Fibroblast of lung (primary cell): ENCODE data around the gene IL27RA. TPM values are rescaled to one million over a fixed set of nuclear protein-coding genes. Genes with fewer than 3 reads are reported as not detected.
"Not testable (repeated sequence)": the region's sequence is repeated elsewhere in the genome, so short reads cannot be mapped to it uniquely, and the experiment has no call there.

ENCODE experiments used
- DNase-seq, 2 donors: peaks; one replicate each; pipeline versions ENCODE4 v3.0.0 to v3.0.0-alpha.2; 2010; ENCODE audit warnings: low read depth in 2 of 2
- H2AFZ ChIP-seq: 2 replicates; pipeline ENCODE4 v1.5.1; 2012; ENCODE audit warnings: low read length, control low read depth, inconsistent platforms
- H3K27ac ChIP-seq: 2 replicates; pipeline ENCODE4 v1.5.1; 2011; ENCODE audit warnings: low read length, control low read depth; ENCODE audit not compliant: insufficient read depth
- H3K27me3 ChIP-seq: 2 replicates; pipeline ENCODE4 v1.5.1; 2011; ENCODE audit warnings: mild to moderate bottlenecking, low read length; ENCODE audit not compliant: control insufficient read depth, insufficient read depth
- H3K36me3 ChIP-seq: 2 replicates; pipeline ENCODE4 v1.5.1; 2011; ENCODE audit warnings: low read length; ENCODE audit not compliant: control insufficient read depth, insufficient read depth
- H3K4me1 ChIP-seq: 2 replicates; pipeline ENCODE4 v1.5.1; 2011; ENCODE audit warnings: low read length; ENCODE audit not compliant: control insufficient read depth, insufficient read depth; ENCODE audit errors: extremely low read depth
- H3K4me2 ChIP-seq: 2 replicates; pipeline ENCODE4 v1.5.1; 2011; ENCODE audit warnings: low read length, control low read depth; ENCODE audit not compliant: insufficient read depth; ENCODE audit errors: extremely low read depth
- H3K4me3 ChIP-seq, 4 experiments: fragments of 200-600 bp in 1 of 4; sonication (generic) in 1 of 4; replicated peaks in 1 of 4; 2 replicates each; pipeline ENCODE4 v1.5.1; 2011 to 2016; ENCODE audit warnings: low read length in 4 of 4, low read depth in 3 of 4, mild to moderate bottlenecking in 3 of 4, control low read depth in 2 of 4, inconsistent platforms in 1 of 4, mixed read lengths in 1 of 4; ENCODE audit not compliant: insufficient read depth in 1 of 4; ENCODE audit errors: control extremely low read depth in 1 of 4
- H3K79me2 ChIP-seq: 2 replicates; pipeline ENCODE4 v1.5.1; 2012; ENCODE audit warnings: mild to moderate bottlenecking, low read length, inconsistent platforms; ENCODE audit not compliant: control insufficient read depth, insufficient read depth
- H3K9ac ChIP-seq: 2 replicates; pipeline ENCODE4 v1.5.1; 2011; ENCODE audit warnings: mild to moderate bottlenecking, low read length, control low read depth; ENCODE audit not compliant: insufficient read depth
- H3K9me3 ChIP-seq: 2 replicates; pipeline ENCODE4 v1.5.1; 2012; ENCODE audit warnings: low read depth, low read length; ENCODE audit not compliant: control insufficient read depth, insufficient read depth
- H4K20me1 ChIP-seq: 2 replicates; pipeline ENCODE4 v1.5.1; 2011; ENCODE audit warnings: low read length; ENCODE audit not compliant: control insufficient read depth, insufficient read depth; ENCODE audit errors: extremely low read depth
- EZH2 ChIP-seq: IDR thresholded peaks from 2 replicates; pipeline ENCODE4 v1.5.1; 2012; ENCODE audit warnings: low read length, control low read depth, mild to moderate bottlenecking; ENCODE audit errors: missing control alignments
- polyA plus RNA-seq, 2 donors: library from polyadenylated mRNA; depleted of rRNA in 1 of 2; stranded (reverse) in 1 of 2; unstranded in 1 of 2; fragments of >200 nt; gene quantifications; 2 replicates each; pipeline ENCODE4 v1.2.1, GENCODE V29; 2011 to 2012; ENCODE audit warnings: missing spikeins in 1 of 2
- total RNA-seq: library from RNA; depleted of rRNA; stranded (reverse); fragments of >200 nt; gene quantifications from 2 replicates; pipeline ENCODE4 v1.2.1, GENCODE V29; 2014
- TF ChIP-seq, protein P1 (sequence below), 2 donors: IDR thresholded peaks in 1 of 2; conservative IDR thresholded peaks in 1 of 2; 1 replicate in 1 of 2; 2 replicates in 1 of 2; pipeline ENCODE4 v1.5.1; 2011 to 2012; ENCODE audit warnings: low read length in 2 of 2, control low read depth in 1 of 2, inconsistent platforms in 1 of 2, low read depth in 1 of 2, mild to moderate bottlenecking in 1 of 2

Gene IL27RA
- total and polyA plus RNA-seq, 2 donors (not counting 1 experiment from before 2014, with no cell fraction given): 0.84 to 2.1 TPM

- H3K27ac ChIP-seq: no peak overlapping the region
- no peaks in the 10 kb centered on the region for H3K27me3 ChIP-seq
- no peak overlapping the region for H3K4me3 ChIP-seq
- H2AFZ ChIP-seq: no peak overlapping the region
- H3K9ac ChIP-seq: no peak overlapping the region
- H3K9me3 ChIP-seq: no peaks in the 10 kb centered on the region
- TF ChIP-seq EZH2: no peak
- TF ChIP-seq, protein P1, sequence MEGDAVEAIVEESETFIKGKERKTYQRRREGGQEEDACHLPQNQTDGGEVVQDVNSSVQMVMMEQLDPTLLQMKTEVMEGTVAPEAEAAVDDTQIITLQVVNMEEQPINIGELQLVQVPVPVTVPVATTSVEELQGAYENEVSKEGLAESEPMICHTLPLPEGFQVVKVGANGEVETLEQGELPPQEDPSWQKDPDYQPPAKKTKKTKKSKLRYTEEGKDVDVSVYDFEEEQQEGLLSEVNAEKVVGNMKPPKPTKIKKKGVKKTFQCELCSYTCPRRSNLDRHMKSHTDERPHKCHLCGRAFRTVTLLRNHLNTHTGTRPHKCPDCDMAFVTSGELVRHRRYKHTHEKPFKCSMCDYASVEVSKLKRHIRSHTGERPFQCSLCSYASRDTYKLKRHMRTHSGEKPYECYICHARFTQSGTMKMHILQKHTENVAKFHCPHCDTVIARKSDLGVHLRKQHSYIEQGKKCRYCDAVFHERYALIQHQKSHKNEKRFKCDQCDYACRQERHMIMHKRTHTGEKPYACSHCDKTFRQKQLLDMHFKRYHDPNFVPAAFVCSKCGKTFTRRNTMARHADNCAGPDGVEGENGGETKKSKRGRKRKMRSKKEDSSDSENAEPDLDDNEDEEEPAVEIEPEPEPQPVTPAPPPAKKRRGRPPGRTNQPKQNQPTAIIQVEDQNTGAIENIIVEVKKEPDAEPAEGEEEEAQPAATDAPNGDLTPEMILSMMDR (conservative IDR thresholded peaks at IDR 0.05 in 1 of 2, IDR thresholded peaks at IDR 0.05 in 1 of 2; ENCODE audit: low read depth in 1 of 2, low read length in 2 of 2): peak; percentile 77 to 86
- peak in 1 of 2 donors; percentile 10 for DNase-seq
- no peaks in the 10 kb centered on the region for H3K4me1 ChIP-seq
- no peaks in the 10 kb centered on the region for H3K36me3 ChIP-seq
- H3K79me2 ChIP-seq: no peaks in the 10 kb centered on the region
- no peak overlapping the region for H3K4me2 ChIP-seq
- H4K20me1 ChIP-seq: no peaks in the 10 kb centered on the region
Observed at GRCh38 chr19:14048443-14049153, 17.0 kb downstream of the IL27RA start.

DNA sequence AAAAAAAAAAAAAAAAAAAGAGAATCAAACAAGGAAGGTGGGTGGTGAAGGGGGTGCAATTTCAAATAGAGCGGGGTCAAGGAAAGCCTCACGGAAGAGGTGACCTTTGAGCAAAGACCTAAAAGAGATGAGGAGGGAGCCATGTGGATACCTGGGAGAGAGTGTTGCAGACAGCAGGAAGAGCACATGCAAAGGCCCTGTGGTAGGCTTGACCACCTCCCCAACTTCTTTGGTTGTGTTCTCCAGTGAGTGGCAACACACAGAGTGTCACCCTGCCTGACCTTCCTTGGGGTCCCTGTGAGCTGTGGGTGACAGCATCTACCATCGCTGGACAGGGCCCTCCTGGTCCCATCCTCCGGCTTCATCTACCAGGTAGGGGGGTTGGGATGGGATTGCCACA is 18.9 kb downstream of the IL27RA start:
- H3K27me3 ChIP-seq: no peaks in the 10 kb centered on the region
- no peak overlapping the region for H3K27ac ChIP-seq
- no peak for DNase-seq
- H3K9ac ChIP-seq: no peak overlapping the region
- no peaks in the 10 kb centered on the region for H3K36me3 ChIP-seq
- H4K20me1 ChIP-seq: no peaks in the 10 kb centered on the region
- H3K4me3 ChIP-seq: no peak overlapping the region
- TF ChIP-seq EZH2: no peak
- TF ChIP-seq, protein P1 (conservative IDR thresholded peaks at IDR 0.05 in 1 of 2, IDR thresholded peaks at IDR 0.05 in 1 of 2; ENCODE audit: low read depth in 1 of 2, low read length in 2 of 2): no peak
- no peak overlapping the region for H2AFZ ChIP-seq
- no peaks in the 10 kb centered on the region for H3K9me3 ChIP-seq
- no peak overlapping the region for H3K4me2 ChIP-seq
- no peaks in the 10 kb centered on the region for H3K79me2 ChIP-seq
- H3K4me1 ChIP-seq: no peaks in the 10 kb centered on the region

GRCh38 chr19:14050961-14051360 is 19.4 kb downstream of the IL27RA start:
- H3K4me2 ChIP-seq, H4K20me1 ChIP-seq, DNase-seq, H3K27ac ChIP-seq, H3K9ac ChIP-seq, H3K27me3 ChIP-seq, H3K36me3 ChIP-seq, H3K4me3 ChIP-seq, H3K79me2 ChIP-seq, H3K9me3 ChIP-seq, H2AFZ ChIP-seq, H3K4me1 ChIP-seq: not testable (repeated sequence)
